Activated gamma-delta T cell (primary cell): Measurements from ENCODE around the gene HMGCS1.
"Not testable (repeated sequence)": the region's sequence is repeated elsewhere in the genome, so short reads cannot be mapped to it uniquely, and the experiment has no call there.

Source experiments
- DNase-seq: peaks from one replicate; lab custom pipeline; 2025; lab: John Stamatoyannopoulos, UW

HMGCS1 gene

GRCh38 chr5:43274435-43275114 lies 38.6 kb downstream of the HMGCS1 start:
- no peak for DNase-seq

GRCh38 chr5:43273552-43273951 lies 39.7 kb downstream of the HMGCS1 start:
- no peak for DNase-seq

GRCh38 chr5:43270645-43271044 lies 42.6 kb downstream of the HMGCS1 start:
- DNase-seq: no peak

GRCh38 chr5:43268188-43268820 lies 44.9 kb downstream of the HMGCS1 start:
- DNase-seq: no peak

GRCh38 chr5:43262269-43262668 lies 50.9 kb downstream of the HMGCS1 start:
- DNase-seq: not testable (repeated sequence)

GRCh38 chr5:43258116-43258515 lies 55.1 kb downstream of the HMGCS1 start:
- no peak for DNase-seq

GRCh38 chr5:43256261-43256966 lies 56.8 kb downstream of the HMGCS1 start:
- DNase-seq: no peak

GRCh38 chr5:43255704-43256103 lies 57.5 kb downstream of the HMGCS1 start:
- DNase-seq: no peak

GRCh38 chr5:43251754-43252153 lies 61.5 kb downstream of the HMGCS1 start:
- DNase-seq: no peak

GRCh38 chr5:43245724-43246385 lies 67.4 kb downstream of the HMGCS1 start:
- no peak for DNase-seq

- DNase-seq: no peak
Observed at GRCh38 chr5:43244823-43245565, 68.2 kb downstream of the HMGCS1 start.

GRCh38 chr5:43243270-43243669 lies 69.9 kb downstream of the HMGCS1 start:
- no peak for DNase-seq

- DNase-seq: no peak
Observed at GRCh38 chr5:43242196-43242595, 71.0 kb downstream of the HMGCS1 start.
